B cell (primary cell): ENCODE results near the gene CTTNBP2NL. TPM values are rescaled to one million over a fixed set of nuclear protein-coding genes. Genes with fewer than 3 reads are reported as not detected.

ENCODE experiments used
- ATAC-seq: fragments of 200-7000 bp; cut with Tn5 transposase; one replicate; pipeline ENCODE4 v1.10.0; 2021; ENCODE audit warnings: low read depth, mild to moderate bottlenecking, moderate number of reproducible peaks, moderate library complexity
- CTCF ChIA-PET: fragments of 350-600 bp; sonication (Branson Sonifier 250); formaldehyde crosslinking; loops from one replicate; lab custom pipeline; 2021; ENCODE audit warnings: antibody characterized with exemption, inconsistent platforms; lab: Charles Lee
- POLR2A ChIA-PET: fragments of 350-600 bp; sonication (Branson Sonifier 250); formaldehyde crosslinking; loops from one replicate; lab custom pipeline; 2021; ENCODE audit warnings: antibody characterized with exemption; lab: Charles Lee
- DNase-seq: peaks from one replicate; pipeline ENCODE4 v3.0.0; 2013
- H2AFZ ChIP-seq: 2 replicates; pipeline ENCODE4 v1.6.1; 2012; ENCODE audit warnings: mild to moderate bottlenecking, low read depth, low read length; ENCODE audit not compliant: insufficient read depth, poor library complexity, severe bottlenecking
- H3K27ac ChIP-seq, 2 donors: 1 replicate in 1 of 2; 2 replicates in 1 of 2; pipeline ENCODE4 v1.5.1; 2012 to 2013; ENCODE audit warnings: low read length in 2 of 2, mild to moderate bottlenecking in 2 of 2, moderate library complexity in 1 of 2
- H3K27me3 ChIP-seq, 4 experiments: fragments of 200-600 bp in 1 of 4; sonication (generic) in 1 of 4; replicated peaks in 1 of 4; 1 replicate in 2 of 4; 2 replicates in 2 of 4; pipeline versions ENCODE4 v1.6.1 to v1.7.0; 2013 to 2016; ENCODE audit warnings: low read length in 3 of 4, mild to moderate bottlenecking in 2 of 4, mixed read lengths in 1 of 4, moderate library complexity in 1 of 4; ENCODE audit not compliant: insufficient read depth in 4 of 4, control insufficient read depth in 3 of 4; ENCODE audit errors: control extremely low read depth in 1 of 4
- H3K36me3 ChIP-seq, 2 experiments: replicated peaks in 1 of 2; 1 replicate in 1 of 2; 2 replicates in 1 of 2; pipeline versions ENCODE4 v1.6.1 to v1.7.1; 2013; ENCODE audit warnings: low read length in 1 of 2; ENCODE audit not compliant: insufficient read depth in 2 of 2, control insufficient read depth in 1 of 2; ENCODE audit errors: control extremely low read depth in 1 of 2, extremely low read depth in 1 of 2
- H3K4me1 ChIP-seq, 2 donors: fragments of 200-600 bp in 1 of 2; sonication (generic) in 1 of 2; 1 replicate in 1 of 2; 2 replicates in 1 of 2; pipeline versions ENCODE4 v1.5.1 to v1.6.1; 2013 to 2017; ENCODE audit warnings: low read length in 2 of 2; ENCODE audit not compliant: control insufficient read depth in 2 of 2, insufficient read depth in 2 of 2
- H3K4me2 ChIP-seq: replicated peaks from 2 replicates; pipeline ENCODE3; 2012; ENCODE audit warnings: mild to moderate bottlenecking, low read depth, low read length; ENCODE audit not compliant: poor library complexity, severe bottlenecking
- H3K4me3 ChIP-seq, 5 experiments: fragments of 200-600 bp in 1 of 5; sonication (generic) in 1 of 5; 1 replicate in 3 of 5; 2 replicates in 2 of 5; pipeline versions ENCODE4 v1.5.1 to v1.7.0; 2011 to 2016; ENCODE audit warnings: low read length in 4 of 5, mild to moderate bottlenecking in 4 of 5, low read depth in 2 of 5, control low read depth in 1 of 5, moderate library complexity in 1 of 5; ENCODE audit not compliant: insufficient read depth in 1 of 5; ENCODE audit errors: control extremely low read depth in 1 of 5, extremely low read depth in 1 of 5
- H3K79me2 ChIP-seq: fragments of 200-600 bp; sonication (generic); one replicate; pipeline ENCODE4 v1.6.0; 2016; ENCODE audit warnings: low read length; ENCODE audit not compliant: control insufficient read depth, insufficient read depth
- H3K9ac ChIP-seq: fragments of 200-600 bp; sonication (generic); 2 replicates; pipeline ENCODE4 v1.6.1; 2017; ENCODE audit warnings: mild to moderate bottlenecking, low read length, moderate library complexity
- H3K9me3 ChIP-seq, 3 donors: one replicate each; pipeline versions ENCODE4 v1.6.1 to v1.7.1; 2013; ENCODE audit warnings: low read length in 2 of 3; ENCODE audit not compliant: control insufficient read depth in 2 of 3, insufficient read depth in 1 of 3; ENCODE audit errors: control extremely low read depth in 1 of 3
- H4K20me1 ChIP-seq: 2 replicates; pipeline ENCODE4 v1.6.0; 2012; ENCODE audit warnings: mild to moderate bottlenecking, low read length; ENCODE audit not compliant: insufficient read depth, control insufficient read depth, poor library complexity, severe bottlenecking
- H3K27ac Mint-ChIP-seq: one replicate; pipeline ENCODE4 v1.8.0; 2021; ENCODE audit warnings: mixed read lengths
- H3K27me3 Mint-ChIP-seq: one replicate; pipeline ENCODE4 v1.8.0; 2021; ENCODE audit warnings: mixed read lengths
- H3K4me1 Mint-ChIP-seq: one replicate; pipeline ENCODE4 v1.8.0; 2021; ENCODE audit warnings: mixed read lengths
- H3K4me3 Mint-ChIP-seq: one replicate; pipeline ENCODE4 v1.8.0; 2021; ENCODE audit warnings: mixed read lengths
- H3K9me3 Mint-ChIP-seq: one replicate; pipeline ENCODE4 v1.8.0; 2022; ENCODE audit warnings: mixed read lengths; ENCODE audit not compliant: insufficient read depth
- EZH2 ChIP-seq: IDR thresholded peaks from 2 replicates; pipeline ENCODE4 v1.6.1; 2012; ENCODE audit warnings: borderline replicate concordance, low read depth, mild to moderate bottlenecking, moderate library complexity, low read length; ENCODE audit not compliant: insufficient read depth, poor library complexity, severe bottlenecking
- WGBS: methylation state at CpG from one replicate; pipeline ENCODE4 v1.1.5; 2013; ENCODE audit warnings: missing lambda C conversion rate; ENCODE audit not compliant: insufficient coverage; 5-methylcytosine and 5-hydroxymethylcytosine counted together
- intact Hi-C: fragments of 100-400 bp; cut with micrococcal nuclease; formaldehyde crosslinking; loops from one replicate; pipeline ENCODE4 v1.10.0; 2022
- polyA plus RNA-seq: library from polyadenylated mRNA; depleted of rRNA; stranded (reverse); fragments of >200 nt; gene quantifications from 2 replicates; pipeline ENCODE4 v1.2.3, GENCODE V29; 2012
- total RNA-seq, 2 donors: library from RNA; stranded (reverse); fragments of 120-200 nt in 1 of 2; gene quantifications; 1 replicate in 1 of 2; 2 replicates in 1 of 2; pipeline versions ENCODE4 v1.2.3 to v1.2.4, GENCODE V29; 2013 to 2022
- TF ChIP-seq, protein P1 (sequence below): fragments of 200-600 bp; IDR thresholded peaks from one replicate; pipeline ENCODE4 v1.8.0; 2022; ENCODE audit warnings: antibody characterized with exemption, mild to moderate bottlenecking

CTTNBP2NL gene
- total and polyA plus RNA-seq, 2 donors (not counting 1 experiment from before 2014, with no cell fraction given) = 0.46 to 28.9 TPM

DNA sequence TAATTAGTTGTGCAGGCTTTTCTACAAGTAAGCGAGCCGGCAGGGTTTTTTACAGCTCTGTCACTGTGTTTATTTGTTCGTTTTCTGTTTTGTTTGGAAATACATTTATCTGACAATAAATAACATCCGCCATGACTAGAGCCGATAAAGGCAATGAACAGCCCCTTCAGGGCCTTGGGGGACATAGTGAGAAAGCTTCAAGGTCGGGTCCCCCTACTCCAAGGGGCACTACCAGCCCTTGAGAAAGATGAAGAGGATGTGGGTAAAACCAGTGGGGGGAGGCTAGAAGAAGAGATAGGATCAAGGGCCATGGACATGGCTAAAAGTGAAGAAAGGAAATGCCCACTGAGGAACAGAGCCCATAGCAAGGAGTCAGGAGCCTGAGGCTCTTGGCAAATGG lies 38.5 kb upstream of the CTTNBP2NL start:
- H3K79me2 ChIP-seq = no peaks in the 10 kb centered on the region
- no peak overlapping the region for H3K4me2 ChIP-seq
- Mint-ChIP-seq H3K27me3 (peaks cover 56% of the 10 kb centered on the region), H3K27ac (no peak overlapping the region), H3K9me3 (no peaks in the 10 kb centered on the region), H3K4me3 (no peak overlapping the region), H3K4me1 (no peaks in the 10 kb centered on the region)
- DNase-seq = no peak
- H3K4me1 ChIP-seq = no peaks in the 10 kb centered on the region
- no peak overlapping the region for H3K27ac ChIP-seq
- no peak overlapping the region for H2AFZ ChIP-seq
- intact Hi-C loops = no loop called here
- H3K27me3 ChIP-seq = peaks cover 0 to 26% (median 13%) of the 10 kb centered on the region in 4 experiments
- ATAC-seq = no peak
- no peak overlapping the region for H3K4me3 ChIP-seq
- H3K36me3 ChIP-seq = no peaks in the 10 kb centered on the region
- TF ChIP-seq, protein P1, sequence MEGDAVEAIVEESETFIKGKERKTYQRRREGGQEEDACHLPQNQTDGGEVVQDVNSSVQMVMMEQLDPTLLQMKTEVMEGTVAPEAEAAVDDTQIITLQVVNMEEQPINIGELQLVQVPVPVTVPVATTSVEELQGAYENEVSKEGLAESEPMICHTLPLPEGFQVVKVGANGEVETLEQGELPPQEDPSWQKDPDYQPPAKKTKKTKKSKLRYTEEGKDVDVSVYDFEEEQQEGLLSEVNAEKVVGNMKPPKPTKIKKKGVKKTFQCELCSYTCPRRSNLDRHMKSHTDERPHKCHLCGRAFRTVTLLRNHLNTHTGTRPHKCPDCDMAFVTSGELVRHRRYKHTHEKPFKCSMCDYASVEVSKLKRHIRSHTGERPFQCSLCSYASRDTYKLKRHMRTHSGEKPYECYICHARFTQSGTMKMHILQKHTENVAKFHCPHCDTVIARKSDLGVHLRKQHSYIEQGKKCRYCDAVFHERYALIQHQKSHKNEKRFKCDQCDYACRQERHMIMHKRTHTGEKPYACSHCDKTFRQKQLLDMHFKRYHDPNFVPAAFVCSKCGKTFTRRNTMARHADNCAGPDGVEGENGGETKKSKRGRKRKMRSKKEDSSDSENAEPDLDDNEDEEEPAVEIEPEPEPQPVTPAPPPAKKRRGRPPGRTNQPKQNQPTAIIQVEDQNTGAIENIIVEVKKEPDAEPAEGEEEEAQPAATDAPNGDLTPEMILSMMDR = no peak
- no peak for TF ChIP-seq EZH2
- no peaks in the 10 kb centered on the region for H4K20me1 ChIP-seq
- POLR2A ChIA-PET = no interaction called here
- no peak overlapping the region for H3K9ac ChIP-seq
- no CpG with 5 or more reads among the region's 6 CpGs for WGBS
- CTCF ChIA-PET = interaction anchor here (0.7 to 4.1 kb wide), 7 partner anchors 9 to 350 kb away, joined by 3 to 29 read pairs (median 5); partner anchors contain the start of gene RHOC
- H3K9me3 ChIP-seq = no peaks in the 10 kb centered on the region

DNA sequence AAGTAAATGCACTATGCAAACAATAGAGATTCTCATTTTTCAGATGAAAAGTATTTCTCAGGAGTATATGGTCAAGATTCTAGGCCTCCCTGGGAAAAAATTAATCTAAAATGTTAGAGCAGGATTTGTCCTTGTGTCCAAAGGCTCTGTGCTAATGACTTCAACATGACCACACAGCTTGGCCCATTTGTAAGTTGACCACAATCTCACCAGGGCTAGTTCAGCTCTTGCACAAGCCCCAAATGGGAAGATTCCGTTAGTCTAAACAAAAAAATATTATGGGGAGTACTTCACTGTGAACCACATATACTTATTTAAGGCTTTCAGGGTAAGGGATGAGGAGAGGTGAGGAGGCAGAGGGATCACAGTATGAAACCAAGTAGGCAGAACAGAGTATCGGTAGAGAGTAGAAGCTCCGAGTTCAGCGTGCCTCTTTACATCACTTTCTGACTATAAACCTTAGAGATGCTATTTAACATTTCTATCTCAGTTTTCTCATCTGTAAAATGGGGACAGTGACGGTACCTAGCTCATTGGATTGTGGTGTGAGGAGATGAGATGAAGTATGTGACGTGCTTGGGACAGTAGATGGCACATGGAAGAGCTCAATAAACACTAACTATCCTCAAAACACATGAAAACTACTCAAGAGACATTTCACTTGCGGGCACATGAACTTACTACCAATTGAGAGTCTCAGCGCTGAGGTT lies 37.8 kb upstream of the CTTNBP2NL start:
- H3K4me1 ChIP-seq = no peaks in the 10 kb centered on the region
- WGBS = no CpG with 5 or more reads among the region's 8 CpGs
- H3K27me3 ChIP-seq = peaks cover 0 to 26% (median 15%) of the 10 kb centered on the region in 4 experiments
- Mint-ChIP-seq H3K27me3 (peaks cover 57% of the 10 kb centered on the region), H3K4me1 (no peaks in the 10 kb centered on the region), H3K4me3 (no peak overlapping the region), H3K9me3 (no peaks in the 10 kb centered on the region), H3K27ac (no peak overlapping the region)
- no peaks in the 10 kb centered on the region for H3K79me2 ChIP-seq
- H3K4me2 ChIP-seq = no peak overlapping the region
- H4K20me1 ChIP-seq = no peaks in the 10 kb centered on the region
- no peaks in the 10 kb centered on the region for H3K36me3 ChIP-seq
- ATAC-seq = no peak
- no peak for DNase-seq
- intact Hi-C loops = loop anchor here (1.0 kb wide), 1 partner anchor 11 kb away; no protein-coding TSS in a partner anchor
- no peak overlapping the region for H3K27ac ChIP-seq
- H3K4me3 ChIP-seq = no peak overlapping the region
- no peak overlapping the region for H2AFZ ChIP-seq
- no peaks in the 10 kb centered on the region for H3K9me3 ChIP-seq
- TF ChIP-seq EZH2 = no peak
- TF ChIP-seq, protein P1 = no peak
- ChIA-PET CTCF (interaction anchor here (0.6 to 4.1 kb wide), 9 partner anchors 9 to 447 kb away, joined by 3 to 29 read pairs (median 4); partner anchors contain the start of gene RHOC), POLR2A (no interaction called here)
- H3K9ac ChIP-seq = no peak overlapping the region
